ENCODE results near the gene LAT. TPM values are rescaled to one million over a fixed set of nuclear protein-coding genes. Genes with fewer than 3 reads are reported as not detected.

The LAT gene
- total RNA-seq, 1 donor from 2014 or later: 3.3 TPM

DNA sequence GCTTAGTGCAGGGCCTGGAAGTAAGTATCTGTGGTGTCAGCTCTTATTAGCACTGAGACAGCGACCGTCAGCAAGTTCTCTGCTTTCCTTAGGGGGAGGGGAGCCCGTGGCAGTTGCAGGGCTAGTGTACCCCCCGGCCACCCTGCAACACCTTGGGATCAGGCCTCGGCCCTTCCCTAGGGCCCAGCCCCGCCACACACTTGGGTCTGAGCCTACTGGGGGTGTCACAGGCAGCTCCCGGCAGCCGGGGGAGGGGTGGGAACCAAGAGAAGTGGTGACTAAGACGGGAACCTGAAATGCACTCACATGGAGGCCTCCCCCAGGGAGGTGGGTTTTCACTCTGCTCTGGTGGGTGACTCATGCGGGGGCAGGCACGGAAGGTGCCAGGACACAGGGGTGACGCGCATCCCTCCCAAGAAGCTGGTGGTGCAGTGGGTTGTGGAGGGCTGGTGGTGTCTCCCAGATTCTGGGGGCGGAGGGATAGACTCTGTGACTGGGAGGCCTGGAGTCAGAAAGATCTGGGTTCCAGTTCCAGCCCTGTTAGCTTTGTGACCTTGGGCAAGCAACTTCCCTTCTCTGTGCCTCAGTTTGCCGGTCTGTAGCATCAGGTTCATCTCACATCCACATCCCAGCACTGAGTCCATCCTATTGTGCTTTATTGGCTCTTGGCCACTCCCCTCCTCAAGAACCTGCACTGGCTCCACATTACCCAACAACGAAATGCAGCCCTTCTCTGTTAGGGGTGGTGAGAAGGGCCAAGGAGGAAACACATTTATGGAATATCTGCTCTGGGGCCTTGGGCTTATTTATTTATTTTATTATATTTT lies 44.5 kb downstream of the LAT start:
- Mint-ChIP-seq H3K27me3 (ENCODE audit: low read depth, unreplicated experiment) (no peaks in the 10 kb centered on the region), H3K36me3 (ENCODE audit: low read depth, unreplicated experiment) (no peaks in the 10 kb centered on the region), H3K4me1 (ENCODE audit: low read depth, unreplicated experiment) (peaks cover 6% of the 10 kb centered on the region), H3K27ac (ENCODE audit: unreplicated experiment) (peak overlapping the region; percentile 75), H3K9me3 (ENCODE audit: unreplicated experiment) (no peaks in the 10 kb centered on the region), H3K4me3 (ENCODE audit: unreplicated experiment) (no peak overlapping the region)
- Histone ChIP-seq H3K36me3 (ENCODE audit: insufficient read depth, low read length) (no peaks in the 10 kb centered on the region), H3K9ac (ENCODE audit: low read length) (peak overlapping the region; percentile 77), H4K20me1 (ENCODE audit: insufficient read depth, low read length) (no peaks in the 10 kb centered on the region), H3K4me2 (ENCODE audit: low read length) (peak overlapping the region; percentile 80), H3K79me2 (ENCODE audit: insufficient read depth, low read length) (no peaks in the 10 kb centered on the region), H3K9me3 (ENCODE audit: insufficient read depth, low read depth, low read length) (no peaks in the 10 kb centered on the region), H3K4me1 (ENCODE audit: insufficient read depth, low read length) (peaks cover 15% of the 10 kb centered on the region), H3K4me3 (ENCODE audit: insufficient read depth, low read depth, low read length) (peak overlapping the region; percentile 39), H3K27ac (ENCODE audit: low read depth, low read length) (peak overlapping the region; percentile 85), H3K27me3 (ENCODE audit: insufficient read depth, low read length) (no peaks in the 10 kb centered on the region), H2AFZ (ENCODE audit: low read depth, low read length) (peak overlapping the region; percentile 70)
- DNase-seq (ENCODE audit: low read depth): peak; percentile 96
- FAIRE-seq: no peak
- TF ChIP-seq CTCF (IDR thresholded peaks at IDR 0.05; ENCODE audit: insufficient read depth, low read depth, low read length) (no peak), EZH2 (IDR thresholded peaks at IDR 0.05; ENCODE audit: insufficient read depth, low read length) (no peak)

- Mint-ChIP-seq H3K27ac (ENCODE audit: unreplicated experiment) (no peak overlapping the region), H3K27me3 (ENCODE audit: low read depth, unreplicated experiment) (no peaks in the 10 kb centered on the region), H3K36me3 (ENCODE audit: low read depth, unreplicated experiment) (no peaks in the 10 kb centered on the region), H3K4me1 (ENCODE audit: low read depth, unreplicated experiment) (peaks cover 6% of the 10 kb centered on the region), H3K4me3 (ENCODE audit: unreplicated experiment) (no peak overlapping the region), H3K9me3 (ENCODE audit: unreplicated experiment) (no peaks in the 10 kb centered on the region)
- no peak overlapping the region for H2AFZ ChIP-seq (ENCODE audit: low read depth, low read length)
- H3K4me2 ChIP-seq (ENCODE audit: low read length): no peak overlapping the region
- no peaks in the 10 kb centered on the region for H3K36me3 ChIP-seq (ENCODE audit: insufficient read depth, low read length)
- H3K27ac ChIP-seq (ENCODE audit: low read depth, low read length): no peak overlapping the region
- no peak overlapping the region for H3K4me3 ChIP-seq (ENCODE audit: insufficient read depth, low read depth, low read length)
- DNase-seq (ENCODE audit: low read depth): no peak
- no peaks in the 10 kb centered on the region for H3K27me3 ChIP-seq (ENCODE audit: insufficient read depth, low read length)
- peaks cover 15% of the 10 kb centered on the region for H3K4me1 ChIP-seq (ENCODE audit: insufficient read depth, low read length)
- no peaks in the 10 kb centered on the region for H4K20me1 ChIP-seq (ENCODE audit: insufficient read depth, low read length)
- TF ChIP-seq EZH2 (IDR thresholded peaks at IDR 0.05; ENCODE audit: insufficient read depth, low read length): no peak
- no peak for TF ChIP-seq CTCF (IDR thresholded peaks at IDR 0.05; ENCODE audit: insufficient read depth, low read depth, low read length)
- H3K9me3 ChIP-seq (ENCODE audit: insufficient read depth, low read depth, low read length): no peaks in the 10 kb centered on the region
- H3K79me2 ChIP-seq (ENCODE audit: insufficient read depth, low read length): no peaks in the 10 kb centered on the region
- no peak for FAIRE-seq
- H3K9ac ChIP-seq (ENCODE audit: low read length): no peak overlapping the region
Observed at GRCh38 chr16:29030086-29030840, 45.4 kb downstream of the LAT start.

Other genes starting within 250 kb of the LAT start
- 0.86 and 2.3 TPM in 2 replicates for gene NPIPB9, start 233.3 kb upstream of the LAT start, total RNA-seq
- 169 and 191 TPM in 2 replicates for gene ATXN2L, start 162.1 kb upstream of the LAT start, total RNA-seq
- 136 and 147 TPM in 2 replicates for gene TUFM, start 138.7 kb upstream of the LAT start, total RNA-seq
- 27.6 and 34.2 TPM in 2 replicates for gene SH2B1, start 121.2 kb upstream of the LAT start, total RNA-seq
- gene ATP2A1, start 106.6 kb upstream of the LAT start, total RNA-seq: 1.0 and 2.0 TPM in 2 replicates
- 18.6 and 19.4 TPM in 2 replicates for gene RABEP2, start 59.8 kb upstream of the LAT start, total RNA-seq
- gene CD19, start 53.1 kb upstream of the LAT start, total RNA-seq: not detected in 2 replicates
- gene NFATC2IP, start 34.1 kb upstream of the LAT start, total RNA-seq: 25.0 and 32.6 TPM in 2 replicates
- 57.8 and 65.8 TPM in 2 replicates for gene SPNS1, start 10.3 kb upstream of the LAT start, total RNA-seq